GM21786 (cell line): ENCODE data around the gene HOXC10.

ENCODE experiments used
- ATAC-seq: cut with Tn5 transposase; IDR thresholded peaks from one replicate; pipeline ENCODE4 v1.9.1; 2021; ENCODE audit not compliant: unreplicated experiment

The HOXC10 gene

GRCh38 chr12:54015018-54015931 is 30.3 kb downstream of the HOXC10 start:
- no peak for ATAC-seq

- no peak for ATAC-seq
These were observed 31.1 kb downstream of the HOXC10 start for GRCh38 chr12:54016051-54016450.

GRCh38 chr12:54016478-54016964 is 31.6 kb downstream of the HOXC10 start:
- no peak for ATAC-seq

GRCh38 chr12:54017027-54017788 is 32.3 kb downstream of the HOXC10 start:
- ATAC-seq = peak; percentile 28

GRCh38 chr12:54017878-54018467 is 33.0 kb downstream of the HOXC10 start:
- peak; percentile 81 for ATAC-seq

GRCh38 chr12:54018468-54018984 is 33.6 kb downstream of the HOXC10 start:
- ATAC-seq = no peak

- ATAC-seq = no peak
These were observed 34.3 kb downstream of the HOXC10 start for GRCh38 chr12:54019091-54019811.

- ATAC-seq = no peak
These were observed 35.1 kb downstream of the HOXC10 start for GRCh38 chr12:54019924-54020590.

GRCh38 chr12:54020591-54021405 is 35.9 kb downstream of the HOXC10 start:
- ATAC-seq = no peak

GRCh38 chr12:54021432-54022013 is 36.6 kb downstream of the HOXC10 start:
- ATAC-seq = no peak

- ATAC-seq = no peak
These were observed 38.3 kb downstream of the HOXC10 start for GRCh38 chr12:54022960-54023884.

GRCh38 chr12:54024127-54024526 is 39.2 kb downstream of the HOXC10 start:
- ATAC-seq = no peak

GRCh38 chr12:54024581-54025305 is 39.8 kb downstream of the HOXC10 start:
- ATAC-seq = no peak

GRCh38 chr12:54025499-54026405 is 40.8 kb downstream of the HOXC10 start:
- ATAC-seq = no peak

- no peak for ATAC-seq
These were observed 41.9 kb downstream of the HOXC10 start for GRCh38 chr12:54026640-54027441.
